Osteocyte (in vitro differentiated cells): Measurements from ENCODE around the gene RBM45. TPM values are rescaled to one million over a fixed set of nuclear protein-coding genes. Genes with fewer than 3 reads are reported as not detected.

Source experiments
- DNase-seq: peaks from one replicate; pipeline ENCODE4 v3.0.0; 2021; ENCODE audit warnings: mixed read lengths; ENCODE audit not compliant: unreplicated experiment; ENCODE audit errors: extremely low spot score
- H3K27ac Mint-ChIP-seq: one replicate; pipeline ENCODE4 v1.8.0; 2021; ENCODE audit warnings: mild to moderate bottlenecking, mixed read lengths; ENCODE audit not compliant: unreplicated experiment
- H3K27me3 Mint-ChIP-seq: one replicate; pipeline ENCODE4 v1.8.0; 2021; ENCODE audit warnings: mixed read lengths; ENCODE audit not compliant: unreplicated experiment
- H3K36me3 Mint-ChIP-seq: one replicate; pipeline ENCODE4 v1.8.0; 2021; ENCODE audit warnings: mixed read lengths; ENCODE audit not compliant: unreplicated experiment
- H3K4me1 Mint-ChIP-seq: one replicate; pipeline ENCODE4 v1.8.0; 2021; ENCODE audit warnings: mixed read lengths; ENCODE audit not compliant: unreplicated experiment
- H3K4me3 Mint-ChIP-seq: one replicate; pipeline ENCODE4 v1.8.0; 2021; ENCODE audit warnings: mild to moderate bottlenecking, moderate library complexity, mixed read lengths; ENCODE audit not compliant: unreplicated experiment
- H3K9me3 Mint-ChIP-seq: one replicate; pipeline ENCODE4 v1.8.0; 2021; ENCODE audit warnings: mixed read lengths; ENCODE audit not compliant: unreplicated experiment
- total RNA-seq: library from RNA; stranded (reverse); gene quantifications from 2 replicates; pipeline ENCODE4 v1.2.1, GENCODE V29; 2021
- TF ChIP-seq, protein P1 (sequence below): fragments of 200-600 bp; sonication (generic); IDR thresholded peaks from 2 replicates; pipeline ENCODE4 v1.5.0; 2021; ENCODE audit warnings: antibody characterized with exemption, mild to moderate bottlenecking, moderate library complexity

The RBM45 gene
- total RNA-seq, 1 donor from 2014 or later: 12.9 TPM

DNA sequence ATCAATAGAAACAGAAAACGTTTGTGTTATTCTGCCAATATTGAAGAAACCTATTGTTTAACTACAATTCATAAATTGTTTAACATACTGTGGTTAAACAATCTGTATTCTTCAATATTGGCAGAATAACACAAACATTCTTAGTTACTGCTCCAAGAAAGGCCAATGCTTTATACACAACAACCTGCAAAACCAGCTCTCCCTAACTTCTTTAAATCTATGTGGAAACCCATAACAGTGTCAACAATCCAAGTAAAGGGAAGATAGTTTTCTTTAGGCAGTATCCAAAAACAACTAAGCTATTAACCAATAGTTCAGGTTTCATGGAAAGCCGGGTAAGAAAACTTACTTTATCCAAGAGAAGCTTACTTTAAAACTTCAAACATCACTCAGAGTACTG is 6.2 kb upstream of the RBM45 start:
- no peak for DNase-seq
- TF ChIP-seq, protein P1, sequence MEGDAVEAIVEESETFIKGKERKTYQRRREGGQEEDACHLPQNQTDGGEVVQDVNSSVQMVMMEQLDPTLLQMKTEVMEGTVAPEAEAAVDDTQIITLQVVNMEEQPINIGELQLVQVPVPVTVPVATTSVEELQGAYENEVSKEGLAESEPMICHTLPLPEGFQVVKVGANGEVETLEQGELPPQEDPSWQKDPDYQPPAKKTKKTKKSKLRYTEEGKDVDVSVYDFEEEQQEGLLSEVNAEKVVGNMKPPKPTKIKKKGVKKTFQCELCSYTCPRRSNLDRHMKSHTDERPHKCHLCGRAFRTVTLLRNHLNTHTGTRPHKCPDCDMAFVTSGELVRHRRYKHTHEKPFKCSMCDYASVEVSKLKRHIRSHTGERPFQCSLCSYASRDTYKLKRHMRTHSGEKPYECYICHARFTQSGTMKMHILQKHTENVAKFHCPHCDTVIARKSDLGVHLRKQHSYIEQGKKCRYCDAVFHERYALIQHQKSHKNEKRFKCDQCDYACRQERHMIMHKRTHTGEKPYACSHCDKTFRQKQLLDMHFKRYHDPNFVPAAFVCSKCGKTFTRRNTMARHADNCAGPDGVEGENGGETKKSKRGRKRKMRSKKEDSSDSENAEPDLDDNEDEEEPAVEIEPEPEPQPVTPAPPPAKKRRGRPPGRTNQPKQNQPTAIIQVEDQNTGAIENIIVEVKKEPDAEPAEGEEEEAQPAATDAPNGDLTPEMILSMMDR: no peak
- no peaks in the 10 kb centered on the region for H3K4me1 Mint-ChIP-seq
- H3K27me3 Mint-ChIP-seq: peaks cover 14% of the 10 kb centered on the region
- H3K4me3 Mint-ChIP-seq: no peak overlapping the region
- no peaks in the 10 kb centered on the region for H3K9me3 Mint-ChIP-seq
- no peaks in the 10 kb centered on the region for H3K36me3 Mint-ChIP-seq
- no peak overlapping the region for H3K27ac Mint-ChIP-seq

DNA sequence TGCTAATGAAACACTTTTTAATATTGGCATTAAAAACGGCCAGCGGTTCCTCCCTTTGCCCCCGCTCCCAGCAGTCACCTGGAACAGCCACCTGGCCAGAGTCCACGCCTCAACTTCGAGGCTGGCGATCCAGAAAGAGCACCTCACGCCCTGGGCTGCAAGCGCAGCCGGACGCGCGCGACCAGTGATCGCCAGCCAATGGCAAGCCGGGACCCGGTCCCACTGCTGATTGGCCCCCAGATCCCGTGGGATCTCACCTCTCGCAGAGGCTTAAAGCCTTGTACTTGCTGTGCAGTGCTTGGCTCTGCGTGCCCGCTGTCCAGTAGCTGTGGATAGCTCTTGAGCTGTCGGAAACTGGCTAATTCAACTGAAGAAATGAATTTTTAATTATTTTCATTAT is 4.1 kb upstream of the RBM45 start:
- Mint-ChIP-seq H3K4me1 (peaks cover 9% of the 10 kb centered on the region), H3K36me3 (no peaks in the 10 kb centered on the region), H3K4me3 (no peak overlapping the region), H3K27me3 (peaks cover 14% of the 10 kb centered on the region), H3K9me3 (no peaks in the 10 kb centered on the region), H3K27ac (no peak overlapping the region)
- TF ChIP-seq, protein P1: no peak
- DNase-seq: no peak

DNA sequence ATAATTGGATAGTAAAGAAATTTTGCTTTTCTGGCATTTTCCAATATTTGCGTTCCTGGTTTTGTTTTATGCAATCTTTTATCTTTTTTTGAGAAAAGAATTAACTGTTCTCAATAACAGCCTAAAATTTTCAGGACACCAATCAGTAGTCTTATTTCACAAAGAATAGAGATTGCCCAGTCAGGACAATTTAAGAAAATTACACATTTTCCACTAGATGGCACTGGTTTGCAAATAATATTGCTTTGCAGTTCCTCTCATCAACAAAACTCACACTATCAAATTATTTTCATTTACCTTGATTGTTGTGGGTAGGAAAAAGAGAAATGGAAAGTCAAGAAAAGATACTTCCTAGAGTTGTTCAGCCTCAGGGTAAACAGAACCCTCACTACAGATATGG is 2.4 kb upstream of the RBM45 start:
- no peak for DNase-seq
- no peaks in the 10 kb centered on the region for H3K9me3 Mint-ChIP-seq
- no peak overlapping the region for H3K4me3 Mint-ChIP-seq
- H3K27me3 Mint-ChIP-seq: peaks cover 14% of the 10 kb centered on the region
- H3K36me3 Mint-ChIP-seq: no peaks in the 10 kb centered on the region
- H3K4me1 Mint-ChIP-seq: peaks cover 13% of the 10 kb centered on the region
- no peak overlapping the region for H3K27ac Mint-ChIP-seq
- TF ChIP-seq, protein P1: peak; percentile 67

DNA sequence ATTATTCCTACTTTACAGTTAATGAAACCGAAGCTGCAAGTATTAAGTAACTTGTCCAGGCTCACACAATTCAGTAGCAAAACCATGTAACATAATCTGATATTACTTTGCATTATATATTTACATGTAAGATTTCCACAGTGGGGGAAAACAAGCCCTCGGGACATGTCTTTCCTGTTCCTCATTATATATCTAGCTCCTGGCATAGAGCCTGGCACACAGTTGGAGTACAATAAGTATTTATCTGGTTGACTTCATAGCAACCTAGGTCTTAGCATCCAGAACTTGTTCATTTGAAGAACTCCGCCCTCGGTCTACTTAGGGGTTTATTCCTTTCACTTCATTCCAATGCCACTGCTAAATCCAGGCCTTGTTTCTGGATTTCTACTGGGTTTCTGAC is 1.6 kb upstream of the RBM45 start:
- H3K27me3 Mint-ChIP-seq: peaks cover 14% of the 10 kb centered on the region
- H3K36me3 Mint-ChIP-seq: no peaks in the 10 kb centered on the region
- TF ChIP-seq, protein P1: no peak
- H3K27ac Mint-ChIP-seq: no peak overlapping the region
- no peaks in the 10 kb centered on the region for H3K9me3 Mint-ChIP-seq
- no peak overlapping the region for H3K4me3 Mint-ChIP-seq
- peaks cover 13% of the 10 kb centered on the region for H3K4me1 Mint-ChIP-seq
- DNase-seq: no peak

DNA sequence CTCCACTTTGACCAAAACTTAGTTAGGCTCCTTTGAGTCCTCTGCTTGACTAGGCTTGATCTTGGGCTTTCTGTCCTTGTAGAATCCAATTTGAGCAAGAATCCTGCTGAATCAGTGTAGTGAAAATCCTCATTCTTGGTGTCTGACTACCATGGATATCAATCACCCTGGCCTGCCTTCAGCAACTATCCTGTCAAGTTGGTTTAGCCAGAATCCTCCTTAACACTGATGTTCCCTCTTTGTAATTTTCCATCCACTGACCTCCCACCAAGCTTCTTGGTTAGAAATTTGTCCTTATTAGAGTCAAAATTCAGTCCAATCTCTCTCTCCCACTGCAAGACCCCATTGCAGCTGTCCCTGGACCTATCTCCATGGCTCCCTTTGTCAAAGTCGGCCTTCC is 494 bp upstream of the RBM45 start:
- Mint-ChIP-seq H3K36me3 (peaks cover 4% of the 10 kb centered on the region), H3K27me3 (peaks cover 11% of the 10 kb centered on the region), H3K4me3 (no peak overlapping the region), H3K27ac (peak overlapping the region; percentile 91), H3K4me1 (peaks cover 13% of the 10 kb centered on the region), H3K9me3 (no peaks in the 10 kb centered on the region)
- TF ChIP-seq, protein P1: no peak
- no peak for DNase-seq
